GM21576 (cell line): ENCODE measurements around the gene SEZ6.

Experiments
- ATAC-seq: cut with Tn5 transposase; IDR thresholded peaks from one replicate; pipeline ENCODE4 v1.9.1; 2021; ENCODE audit warnings: mild to moderate bottlenecking, moderate library complexity; ENCODE audit not compliant: unreplicated experiment

Gene SEZ6

GRCh38 chr17:28957277-28957991 lies 48.4 kb downstream of the SEZ6 start:
- ATAC-seq = no peak

DNA sequence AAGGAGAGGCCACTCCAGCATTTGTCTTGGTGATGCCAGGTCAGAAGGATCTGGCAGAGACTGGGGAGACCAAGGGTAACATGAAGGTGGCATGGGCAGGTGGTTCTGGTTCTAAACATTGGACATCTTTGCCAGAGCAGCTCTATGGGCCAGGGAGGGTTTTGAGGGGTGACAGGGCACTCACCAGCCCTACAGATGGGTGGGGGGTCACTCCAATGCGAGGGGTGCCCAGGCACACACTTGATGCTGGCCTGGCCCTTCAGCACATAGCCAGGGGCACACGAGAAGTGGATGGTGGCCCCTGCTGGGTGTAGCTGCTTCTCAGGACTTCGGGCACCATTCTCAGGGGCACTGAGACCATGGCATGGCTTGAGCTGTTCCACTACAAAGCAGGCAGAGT lies 49.0 kb downstream of the SEZ6 start:
- ATAC-seq = no peak

- ATAC-seq = no peak
Observed at GRCh38 chr17:28956112-28956511, 49.7 kb downstream of the SEZ6 start.

GRCh38 chr17:28955408-28955807 lies 50.4 kb downstream of the SEZ6 start:
- no peak for ATAC-seq

DNA sequence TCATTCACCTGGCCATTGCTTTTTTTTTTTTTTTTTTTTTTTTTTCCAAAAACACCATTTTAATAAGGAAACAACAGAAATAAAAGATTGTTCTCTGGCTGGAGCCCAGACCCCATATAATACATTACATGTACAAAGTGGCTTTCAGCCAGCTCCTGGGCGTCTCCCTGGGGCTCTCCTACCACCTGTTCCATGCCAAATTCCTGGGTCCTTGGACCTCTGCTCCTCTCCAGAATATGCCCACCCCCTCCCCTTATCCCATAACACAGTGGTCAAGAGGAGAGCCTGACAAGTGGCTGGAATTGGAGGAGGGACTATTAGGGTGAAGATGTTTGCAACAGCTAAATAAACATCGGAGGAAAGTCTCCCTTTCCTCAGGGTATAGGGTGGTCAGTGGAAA lies 50.9 kb downstream of the SEZ6 start:
- no peak for ATAC-seq

DNA sequence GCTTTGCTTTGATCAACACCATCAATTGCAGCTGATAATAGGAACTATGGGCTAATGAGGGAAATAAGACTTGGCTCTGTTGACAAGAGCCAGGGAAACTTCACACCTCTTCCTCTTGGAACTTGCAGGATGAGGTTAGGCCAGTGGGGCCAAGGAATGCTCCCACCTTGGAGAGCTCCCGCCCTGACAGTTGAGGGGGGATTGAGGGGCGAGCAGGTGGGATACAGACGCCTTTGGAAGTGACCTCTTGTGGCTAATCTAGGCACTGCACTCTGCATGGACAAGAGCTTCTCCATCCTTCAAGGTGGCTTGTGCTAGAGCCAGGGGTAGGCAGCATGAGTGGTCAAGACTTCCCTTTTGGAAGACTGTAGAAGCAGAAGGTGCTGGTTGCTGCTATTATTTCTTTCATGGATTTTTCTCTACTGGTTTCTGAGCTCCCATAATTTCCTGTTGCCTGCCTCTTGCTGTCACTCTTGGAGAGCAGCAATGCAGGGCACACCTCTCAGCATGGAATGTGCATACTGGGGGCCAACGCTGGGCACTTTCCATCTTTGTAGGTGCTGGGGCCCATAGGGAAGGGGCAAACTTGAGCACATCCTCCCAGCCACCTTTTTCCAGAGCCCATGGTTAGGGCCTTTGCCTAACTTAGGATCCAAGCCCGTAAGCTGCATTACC lies 52.3 kb downstream of the SEZ6 start:
- no peak for ATAC-seq

DNA sequence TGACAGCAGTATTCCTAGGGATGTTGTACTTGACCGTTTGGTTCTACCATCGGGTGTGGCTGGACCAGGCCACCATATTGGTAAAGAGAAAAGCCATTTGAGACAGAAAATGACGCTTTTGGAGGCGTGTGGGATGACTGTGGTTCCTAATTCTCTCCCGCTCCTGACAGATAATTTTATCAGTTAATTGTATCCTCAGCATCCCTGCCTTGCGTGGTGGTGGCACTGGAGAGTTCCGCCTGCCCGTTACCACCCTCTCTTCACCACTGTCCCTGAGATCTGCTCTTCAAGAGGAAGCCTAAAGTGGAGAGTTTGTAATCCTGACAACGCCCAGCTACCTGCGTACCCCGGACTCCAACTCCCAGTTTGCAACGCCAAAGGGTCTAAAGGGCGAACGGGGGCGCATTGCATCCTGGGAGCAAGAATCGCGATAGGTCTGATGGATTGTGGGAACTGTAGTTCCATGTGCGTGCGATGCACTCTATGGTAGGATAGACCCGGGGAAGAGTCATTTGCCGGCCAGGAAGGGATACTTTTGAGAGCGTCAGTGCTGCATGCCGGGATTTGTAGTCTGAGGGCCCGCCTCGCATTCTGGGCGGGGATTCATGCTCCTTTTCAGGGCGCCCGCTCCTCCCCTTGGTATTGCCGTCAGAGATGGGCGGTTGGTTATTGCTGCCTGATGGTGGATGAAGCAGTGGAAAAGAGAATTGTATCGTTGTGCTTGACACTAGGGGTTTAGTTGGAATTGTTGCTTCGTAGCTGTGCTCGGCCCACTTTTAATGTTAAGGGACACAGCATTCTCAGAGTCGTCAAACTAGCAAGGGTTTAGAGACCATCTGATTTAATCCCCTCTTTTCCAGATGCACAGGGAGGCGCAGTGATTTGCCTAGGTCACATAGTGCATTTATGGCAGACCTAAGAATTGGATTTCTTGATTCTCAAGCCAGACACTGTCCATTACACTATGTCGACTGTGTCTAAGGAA lies 53.5 kb downstream of the SEZ6 start:
- peak; percentile 59 for ATAC-seq

DNA sequence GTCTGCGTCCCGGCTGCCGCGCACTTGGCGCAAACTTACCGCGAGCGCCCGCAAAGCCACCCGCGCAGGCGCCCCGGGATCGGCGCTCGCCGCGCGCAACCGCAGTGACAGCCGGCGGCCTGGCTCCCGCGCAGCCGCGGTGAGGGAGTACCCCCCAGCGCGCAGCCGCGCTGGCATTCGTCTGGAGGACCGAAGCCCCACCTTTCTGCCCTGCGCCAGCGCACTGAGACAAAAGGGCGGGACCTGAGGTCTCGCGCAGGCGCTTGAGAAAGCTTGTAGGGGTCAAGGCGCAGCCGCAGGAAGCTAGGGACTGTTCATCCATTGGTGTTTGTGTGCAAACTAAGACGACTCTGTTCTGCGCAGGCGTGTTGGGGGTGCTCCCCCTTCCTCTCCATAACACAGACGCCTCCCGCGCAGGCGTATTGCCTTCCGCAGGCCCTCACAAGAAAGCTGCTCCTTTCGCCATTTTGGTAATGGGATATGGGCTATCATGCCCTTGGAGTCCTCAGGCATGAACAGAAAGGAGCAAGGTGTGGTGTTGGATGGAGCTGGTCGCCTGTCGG lies 54.3 kb downstream of the SEZ6 start, which contains the start of gene PHF12:
Gene PHF12 (minus strand): TSS at position 91 of the 563 bp plus-strand sequence. CDS start 558 bp downstream, outside the sequence.
- ATAC-seq = peak; percentile 52

DNA sequence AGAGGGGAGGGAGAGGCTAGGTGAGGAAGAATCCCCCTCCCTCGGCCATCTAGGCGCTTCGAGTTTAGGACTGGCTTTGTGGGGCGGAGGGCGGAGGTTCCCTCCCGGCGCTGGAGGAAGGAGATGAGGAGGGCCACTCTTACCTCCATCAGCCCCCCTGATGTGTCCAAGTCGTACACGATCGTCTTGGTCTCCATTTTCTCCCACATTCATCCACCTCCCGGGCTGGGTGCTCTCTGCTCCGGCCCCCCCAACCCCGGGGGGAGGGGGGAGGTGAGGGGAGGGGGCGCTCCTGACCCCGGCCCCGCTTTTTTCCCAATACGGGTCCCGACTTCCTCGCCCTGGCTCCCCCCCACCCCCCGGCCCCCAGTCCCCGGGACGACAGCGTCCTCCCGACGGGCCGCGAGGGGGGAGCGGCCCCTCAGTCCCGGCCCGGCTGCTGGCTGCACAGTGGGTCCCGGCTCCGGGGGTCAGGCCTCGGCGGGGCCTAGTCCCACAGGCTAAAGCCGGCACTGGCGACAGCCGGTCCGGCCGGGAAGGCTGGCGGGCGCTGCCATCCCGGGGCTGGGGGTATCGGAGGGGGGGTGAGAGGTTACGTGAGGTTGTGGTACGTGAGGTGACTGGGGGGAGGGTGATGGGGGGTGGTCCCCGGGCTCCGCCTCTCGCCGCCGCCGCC lies 54.9 kb downstream of the SEZ6 start:
- ATAC-seq = no peak

GRCh38 chr17:28950017-28950751 lies 55.6 kb downstream of the SEZ6 start:
- ATAC-seq = no peak

- no peak for ATAC-seq
Observed at GRCh38 chr17:28949185-28950016, 56.4 kb downstream of the SEZ6 start.

GRCh38 chr17:28948873-28949184 lies 57.0 kb downstream of the SEZ6 start:
- no peak for ATAC-seq

DNA sequence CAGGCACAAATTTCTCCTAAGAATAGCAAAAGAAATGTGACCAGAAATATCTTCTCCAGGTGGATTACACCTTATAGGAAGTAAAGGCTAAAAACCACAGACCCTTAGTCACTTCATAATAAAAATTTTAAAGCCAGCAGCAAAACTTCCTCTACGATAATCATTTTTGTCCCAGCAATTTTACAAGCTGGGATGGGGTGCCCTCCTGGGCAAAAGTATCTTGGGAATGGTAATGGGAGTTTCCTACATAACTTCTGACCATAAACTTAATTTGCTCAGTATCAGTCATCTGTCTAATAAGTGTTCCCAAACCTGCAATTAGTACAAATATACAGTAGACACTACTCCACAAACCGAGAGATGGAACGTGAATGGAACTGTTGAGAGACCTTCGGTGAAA lies 57.5 kb downstream of the SEZ6 start:
- ATAC-seq = no peak

DNA sequence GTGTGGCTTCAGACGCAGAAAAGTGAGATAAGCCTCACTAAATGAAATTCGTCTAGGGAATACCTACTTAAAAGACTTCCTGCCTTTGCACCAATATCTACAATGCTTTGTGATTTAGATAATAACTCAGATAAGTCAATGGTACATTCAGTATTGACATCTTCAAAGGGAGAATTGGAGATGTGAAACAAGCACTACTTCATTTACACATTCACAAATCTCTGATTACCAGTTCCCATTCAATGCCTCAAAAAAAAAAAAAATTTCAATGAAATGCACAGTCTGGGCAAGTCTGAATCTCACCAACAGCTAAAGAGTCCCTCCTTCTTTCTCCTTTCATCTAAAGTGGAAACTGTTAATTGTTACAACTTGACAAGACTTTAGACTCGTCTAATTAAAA lies 58.2 kb downstream of the SEZ6 start:
- ATAC-seq = no peak

DNA sequence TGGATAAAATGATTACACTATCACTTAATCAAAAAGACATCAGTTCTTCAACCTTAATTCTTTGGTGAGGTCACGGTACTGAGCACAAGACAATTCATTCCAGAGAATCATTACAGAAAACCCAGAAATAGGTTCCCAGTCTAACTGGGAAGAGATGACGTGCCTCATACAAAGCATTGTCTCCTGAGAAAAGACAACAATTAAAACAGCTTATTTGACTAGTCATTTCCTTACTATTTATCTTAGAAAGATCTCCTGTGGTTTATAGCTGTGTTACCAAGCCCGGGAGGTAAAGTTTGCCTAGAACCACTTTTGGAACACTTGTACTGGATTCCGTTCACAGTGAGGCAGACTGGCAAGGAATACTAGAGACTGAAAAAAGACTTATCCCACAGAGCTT lies 59.6 kb downstream of the SEZ6 start:
- no peak for ATAC-seq

DNA sequence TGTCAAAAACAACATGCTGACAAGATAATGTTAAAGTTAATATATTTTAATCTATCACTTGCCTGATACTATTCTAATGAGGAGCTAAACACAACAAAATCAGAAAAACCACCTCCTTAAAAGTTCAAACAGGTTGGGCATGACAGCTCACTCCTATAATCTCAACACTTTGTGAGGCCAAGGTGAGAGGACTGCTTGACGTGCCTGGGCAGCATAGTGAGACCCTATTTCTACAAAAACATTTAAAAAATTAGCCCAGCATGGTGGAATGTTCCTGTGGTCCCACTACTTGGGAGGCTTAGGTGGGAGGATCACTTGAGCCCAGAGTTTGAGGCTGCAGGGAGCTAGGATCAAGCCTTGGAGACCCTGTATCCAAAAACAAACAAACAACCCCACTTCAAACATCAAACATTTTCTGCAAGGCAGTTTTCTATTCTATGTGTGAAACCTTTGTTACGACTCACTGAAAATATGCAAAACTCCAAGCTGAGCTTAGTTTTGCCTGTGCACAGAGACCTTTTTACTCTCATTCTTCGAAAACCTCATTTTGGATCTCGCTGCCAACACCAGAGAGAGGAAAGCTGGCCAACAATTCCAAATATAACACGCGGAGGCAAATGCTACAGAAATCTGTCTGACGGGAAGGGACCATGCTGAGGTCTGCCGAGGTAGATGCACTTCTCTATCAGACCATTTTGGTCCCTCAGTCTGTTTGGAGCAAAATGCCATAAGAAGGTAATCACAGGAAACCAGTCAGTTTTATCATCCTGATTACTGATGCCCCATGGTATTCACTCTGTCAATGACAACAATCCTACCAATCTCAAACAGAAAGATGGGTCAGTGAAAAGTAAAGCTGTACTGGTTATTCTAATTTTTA lies 60.7 kb downstream of the SEZ6 start:
- ATAC-seq = no peak

GRCh38 chr17:28944343-28944742 lies 61.5 kb downstream of the SEZ6 start:
- no peak for ATAC-seq

- no peak for ATAC-seq
Observed at GRCh38 chr17:28942925-28943324, 62.9 kb downstream of the SEZ6 start.
